GM19025 (cell line): ENCODE data around the gene CCDC102B.
"Not testable (repeated sequence)": the region's sequence is repeated elsewhere in the genome, so short reads cannot be mapped to it uniquely, and the experiment has no call there.

ENCODE experiments used
- ATAC-seq: cut with Tn5 transposase; IDR thresholded peaks from one replicate; pipeline ENCODE4 v1.9.1; 2021; ENCODE audit warnings: mild to moderate bottlenecking, low read depth, moderate library complexity; ENCODE audit not compliant: unreplicated experiment

The CCDC102B gene

DNA sequence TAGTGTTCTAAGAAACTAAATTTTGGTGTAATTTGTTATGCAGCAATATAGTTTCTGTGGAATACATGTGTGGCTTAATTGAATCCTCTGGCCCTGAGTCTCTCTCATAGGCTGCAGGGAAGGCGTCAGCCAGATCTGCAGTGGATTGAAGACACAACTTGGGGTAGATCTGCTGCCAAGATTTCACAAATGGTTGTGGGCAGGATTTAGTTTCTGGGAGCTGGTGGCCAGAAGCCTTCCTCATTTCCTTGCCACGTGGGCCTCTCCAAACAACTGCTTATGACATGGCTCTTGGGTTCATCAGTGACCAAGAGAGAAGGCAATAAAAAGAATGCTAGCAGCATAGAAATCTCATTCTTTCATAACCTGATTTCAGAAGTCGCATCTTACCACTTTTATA, 28.2 kb downstream of the CCDC102B start:
- ATAC-seq = no peak

DNA sequence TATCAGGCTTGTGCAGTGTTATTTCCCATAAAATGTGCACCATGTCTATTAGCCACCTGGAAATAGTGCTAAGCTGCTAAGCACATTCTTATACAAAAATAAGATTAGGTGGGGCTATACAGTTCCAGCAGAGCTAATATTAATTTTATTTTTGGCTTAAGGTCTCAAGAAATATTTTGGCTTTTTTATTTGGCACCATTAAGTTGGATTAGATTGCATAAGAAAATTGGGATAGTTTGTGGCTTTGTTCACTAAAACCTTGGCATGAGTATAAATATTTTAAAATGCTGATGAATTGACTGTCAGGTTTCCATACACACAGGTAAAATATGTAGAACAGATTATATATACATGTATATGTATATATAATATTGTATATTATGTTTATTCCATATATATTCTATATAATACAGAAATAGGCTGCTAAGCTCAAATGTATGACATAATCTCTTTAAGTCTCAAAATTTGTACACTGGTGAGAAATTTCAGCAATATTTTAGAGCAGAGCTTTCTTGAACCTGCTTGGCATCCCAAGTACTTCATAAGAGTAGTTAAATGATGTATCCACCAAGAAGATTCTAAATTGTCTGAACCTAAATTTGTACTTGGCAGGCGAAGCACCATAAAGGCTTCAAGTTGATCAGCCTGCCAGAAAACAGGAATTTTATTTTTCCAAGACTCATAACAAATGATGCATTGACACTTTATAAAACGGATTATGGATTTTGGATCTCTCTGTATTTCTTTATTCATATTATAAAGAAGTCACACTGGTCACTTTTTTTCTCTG, 32.6 kb downstream of the CCDC102B start:
- no peak for ATAC-seq

DNA sequence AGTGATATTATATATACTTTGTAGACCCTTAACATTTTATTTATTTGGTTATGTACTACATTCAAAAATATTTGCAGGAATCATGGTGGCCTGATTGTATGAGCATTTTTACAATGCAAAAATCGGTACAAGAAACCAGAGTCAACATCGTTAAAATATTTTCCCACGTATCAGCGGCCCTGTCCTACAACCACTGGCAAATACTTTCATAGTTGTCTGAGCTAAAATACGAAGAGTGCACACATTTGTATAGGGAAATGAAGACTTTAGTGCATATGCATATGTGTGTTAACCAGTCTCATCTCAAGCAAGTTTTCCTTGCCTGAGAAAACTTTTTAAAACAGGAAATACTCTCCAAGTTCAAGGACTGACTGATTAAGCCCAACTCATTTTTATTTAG, 35.9 kb downstream of the CCDC102B start:
- ATAC-seq = no peak

DNA sequence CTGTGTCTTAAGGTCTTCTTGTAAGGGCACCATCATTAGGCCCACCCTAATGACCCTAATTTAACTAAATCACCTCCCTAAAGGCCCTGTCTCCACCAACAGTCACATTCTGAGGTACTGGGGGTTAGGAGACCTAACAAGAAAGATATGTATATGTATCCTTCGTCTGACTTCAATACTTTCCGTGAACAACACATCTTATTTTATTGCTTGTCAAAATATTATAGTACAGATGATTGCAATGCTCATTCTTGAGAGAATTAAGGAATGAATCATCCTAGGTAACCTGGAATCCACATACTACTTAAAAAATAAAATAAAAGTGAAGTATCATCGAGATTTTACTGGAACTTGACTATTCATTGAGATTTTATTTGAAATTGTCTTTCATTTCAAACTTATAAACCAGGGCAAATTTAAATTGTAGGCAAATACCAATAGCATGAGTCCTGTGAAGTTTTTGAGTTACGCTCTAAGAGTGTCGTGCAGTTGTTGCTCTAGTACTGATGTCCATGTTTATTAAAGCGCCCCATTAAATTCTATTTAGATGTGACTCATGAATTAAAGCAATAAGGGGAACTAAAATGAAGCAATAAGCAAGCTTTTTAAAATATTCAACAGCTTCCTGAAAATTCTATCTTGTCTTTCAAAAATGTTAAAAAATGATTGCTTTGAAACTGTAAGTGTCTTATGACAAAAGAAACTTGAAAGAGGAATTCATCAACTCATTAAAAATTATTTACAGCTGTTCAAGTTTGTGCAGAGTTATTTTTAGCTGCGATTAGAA, 40.0 kb downstream of the CCDC102B start:
- no peak for ATAC-seq

DNA sequence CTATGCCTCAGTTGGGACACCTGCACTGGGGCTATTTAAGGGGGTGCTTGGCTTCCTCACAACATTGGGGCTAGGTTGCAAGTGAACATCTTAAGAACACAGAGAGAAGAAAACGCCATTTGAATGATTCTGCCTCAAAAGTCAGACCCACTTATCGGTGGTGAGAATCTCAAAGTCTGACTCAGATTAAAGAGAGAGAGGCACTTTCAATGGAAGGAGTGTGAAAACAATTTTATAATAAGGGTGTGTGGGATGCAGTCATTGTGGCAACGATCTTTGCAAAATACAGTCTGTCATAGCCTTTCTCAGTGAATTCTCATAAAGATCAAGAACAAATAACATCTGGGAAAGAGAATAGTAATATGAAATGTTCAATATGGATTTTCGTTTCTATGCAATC, 41.8 kb downstream of the CCDC102B start:
- no peak for ATAC-seq

DNA sequence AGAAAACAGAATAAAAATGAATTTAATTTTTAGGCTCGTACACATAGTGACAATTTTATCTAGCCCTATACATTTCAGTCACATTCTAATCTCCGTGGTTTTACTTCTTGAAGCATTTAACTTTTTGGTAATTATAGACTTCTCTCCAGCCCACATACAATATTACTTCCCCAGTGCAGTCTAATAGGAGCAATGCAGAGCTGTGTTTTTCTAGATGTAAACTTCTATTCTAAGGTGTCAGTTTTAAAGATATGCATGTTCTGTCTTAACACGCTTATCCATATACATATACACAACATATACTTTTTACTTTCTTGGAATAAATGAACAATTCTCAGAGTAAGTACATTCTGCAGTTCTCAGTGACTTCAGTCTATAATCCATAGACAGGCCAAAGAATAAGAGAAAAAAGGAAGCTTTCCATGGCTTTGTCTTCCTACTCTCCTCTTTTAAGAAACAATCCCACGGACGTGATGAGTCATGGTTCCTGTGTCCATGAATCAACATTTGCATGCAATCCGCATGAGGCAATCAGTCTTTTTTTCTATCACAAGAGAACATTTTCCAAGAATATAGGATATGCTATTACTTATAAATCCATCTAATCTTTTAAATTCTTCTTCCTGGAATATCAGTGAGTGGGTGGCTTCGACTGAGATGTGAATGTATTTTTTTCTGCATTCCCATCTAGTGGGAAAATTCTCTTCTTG, 42.8 kb downstream of the CCDC102B start:
- no peak for ATAC-seq

DNA sequence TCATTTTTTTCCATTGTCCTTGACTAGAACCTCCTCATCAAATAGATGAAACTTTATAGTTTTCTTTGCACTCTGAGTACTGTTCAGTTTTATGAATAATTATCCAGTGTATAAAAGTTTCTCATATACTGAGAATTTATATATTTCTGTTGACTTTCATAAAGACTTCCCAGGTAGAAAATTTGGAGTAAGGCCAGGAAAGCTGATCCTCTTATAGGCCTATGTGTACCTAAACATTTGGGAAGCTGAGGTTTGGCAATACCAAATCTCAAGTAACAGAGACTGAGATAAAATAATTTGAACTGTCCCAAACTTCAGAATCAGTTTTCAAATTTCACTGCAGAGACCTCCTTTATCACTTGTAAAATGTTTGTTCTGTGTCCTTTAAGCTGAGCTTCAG, 43.4 kb downstream of the CCDC102B start:
- no peak for ATAC-seq

DNA sequence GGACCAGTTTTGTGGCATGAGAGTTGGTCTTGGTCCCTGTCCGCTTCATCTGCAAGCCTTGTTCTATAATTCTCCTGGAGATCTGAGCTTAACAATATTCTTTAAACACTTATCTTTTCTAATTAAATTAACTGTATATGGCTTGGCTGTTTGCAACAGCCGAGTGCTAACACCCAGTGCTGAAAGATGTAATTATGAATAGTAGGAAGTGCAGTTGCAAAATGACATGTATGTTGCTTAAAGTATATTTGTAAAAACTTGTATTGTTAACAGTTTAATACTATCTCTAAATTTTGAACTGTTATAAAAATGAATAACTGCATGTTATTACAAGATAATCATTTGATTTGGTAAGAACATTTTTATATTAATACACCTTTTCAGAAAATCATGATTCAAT, 45.1 kb downstream of the CCDC102B start:
- ATAC-seq = no peak

DNA sequence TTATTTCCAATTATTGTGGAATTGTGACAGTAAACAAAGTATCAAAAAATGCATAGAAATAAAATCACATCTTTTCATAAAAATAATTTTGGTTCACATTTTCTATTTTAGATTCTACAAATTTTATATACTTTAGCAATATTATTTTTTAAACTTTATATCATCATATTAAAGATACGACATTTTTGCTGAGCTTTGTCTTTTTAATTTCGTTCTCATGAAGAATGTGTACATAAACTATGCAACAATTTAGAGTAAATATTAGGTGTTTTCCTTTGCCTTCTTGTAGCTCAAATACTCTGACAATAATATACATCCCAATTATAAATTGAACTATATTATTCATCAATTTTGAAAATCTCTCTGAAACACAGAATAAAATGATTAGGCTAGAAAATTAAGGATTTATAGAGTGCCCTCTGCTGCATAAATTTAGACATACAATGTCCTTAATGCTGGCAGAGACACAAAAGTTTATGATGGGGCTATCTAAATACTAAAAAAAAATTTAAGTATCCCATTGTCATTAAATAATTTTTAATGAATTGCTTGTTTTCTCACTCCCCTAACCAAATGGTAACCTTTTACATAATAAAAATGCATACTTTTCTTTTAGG, 45.7 kb downstream of the CCDC102B start:
- no peak for ATAC-seq

DNA sequence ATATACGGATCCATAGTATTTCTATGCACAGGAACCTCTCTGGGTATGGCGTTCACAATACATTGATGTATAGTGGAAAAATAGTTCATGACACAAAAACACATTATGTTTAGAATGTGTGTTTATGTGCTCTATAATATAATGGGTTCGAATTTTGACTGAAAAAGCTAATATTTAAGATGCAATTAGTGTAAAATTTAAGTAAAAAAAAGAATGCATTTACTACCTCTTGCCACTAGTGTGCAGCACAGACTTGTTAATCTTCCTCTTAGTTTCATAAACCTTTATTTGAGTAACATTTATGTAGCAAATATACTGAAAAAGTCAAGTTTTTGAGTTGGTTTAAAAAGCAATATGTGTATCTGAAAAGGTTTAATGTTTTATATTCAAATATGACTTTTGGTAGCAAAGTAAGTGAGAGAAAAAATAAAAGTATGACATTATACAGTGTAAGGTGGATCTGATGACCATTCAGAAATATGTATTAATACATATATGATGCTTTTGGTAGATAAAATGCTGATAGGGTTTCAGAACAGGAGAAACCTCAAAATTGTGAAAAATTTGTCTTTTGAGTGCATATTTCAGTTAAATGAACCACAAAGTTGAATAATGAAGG, 49.4 kb downstream of the CCDC102B start:
- no peak for ATAC-seq

DNA sequence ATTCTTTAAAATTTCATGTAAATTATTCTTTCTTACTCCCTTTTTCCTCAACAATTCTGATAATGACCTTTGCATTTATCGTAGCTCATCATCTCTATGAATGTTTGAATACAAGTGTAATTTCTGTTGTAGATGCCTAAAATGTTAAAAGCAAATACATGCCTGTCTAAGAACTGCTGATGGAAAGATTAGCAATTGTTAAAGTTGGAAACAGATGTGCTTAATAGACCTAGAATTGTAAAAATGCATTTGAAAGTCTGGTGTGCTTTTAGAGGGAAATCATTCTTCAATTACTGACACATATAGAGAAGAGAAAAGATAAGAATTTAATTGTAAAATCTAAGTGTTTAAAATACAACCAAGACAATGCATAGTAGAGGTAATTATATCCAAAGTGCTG, 50.4 kb downstream of the CCDC102B start:
- no peak for ATAC-seq

DNA sequence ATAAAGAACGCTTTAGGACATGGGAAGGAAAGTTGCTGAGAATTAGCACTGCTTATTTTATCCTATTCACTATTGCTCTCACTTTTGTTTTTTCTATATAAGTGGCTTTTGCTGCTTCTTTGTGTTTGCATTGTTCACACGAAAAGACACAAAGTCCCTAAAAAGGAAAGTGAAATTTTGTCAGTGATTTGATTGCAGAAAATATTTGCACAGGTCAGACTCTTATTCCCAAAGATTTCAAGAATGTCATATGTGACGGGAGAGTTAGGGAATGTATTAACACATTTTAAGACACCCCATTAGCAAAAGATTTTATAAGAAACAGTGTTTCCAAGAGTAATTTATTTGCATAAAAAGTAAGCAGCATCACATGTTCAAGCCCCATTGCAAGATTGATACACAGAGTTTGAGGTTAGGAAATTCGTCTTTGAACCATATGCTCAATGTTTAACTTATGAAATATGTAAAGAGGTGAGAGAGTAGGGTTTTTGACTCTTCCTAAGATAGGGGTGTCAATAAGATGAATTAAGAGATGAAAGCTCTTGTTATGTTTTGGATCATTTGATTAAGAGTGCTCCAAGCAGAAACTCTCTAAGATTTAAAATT, 57.0 kb downstream of the CCDC102B start:
- no peak for ATAC-seq

DNA sequence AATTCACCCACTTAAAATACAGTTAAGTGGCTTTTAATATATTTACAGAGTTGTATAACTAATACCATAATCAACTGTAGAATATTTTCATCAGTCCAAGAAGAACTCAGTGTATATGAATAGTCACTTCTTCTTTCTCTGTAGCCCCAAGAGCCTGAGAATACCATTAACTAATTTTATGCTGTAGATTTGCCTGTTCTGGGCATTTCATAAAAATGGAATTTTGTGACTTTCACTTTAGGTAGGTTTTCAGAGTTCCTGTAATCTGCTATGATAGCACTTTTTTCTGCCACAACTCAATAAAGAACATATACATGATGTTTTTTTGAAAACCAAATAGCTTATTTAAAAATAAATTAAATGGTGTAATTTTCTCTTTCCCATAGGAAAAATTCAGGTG, 57.6 kb downstream of the CCDC102B start:
- ATAC-seq = no peak

DNA sequence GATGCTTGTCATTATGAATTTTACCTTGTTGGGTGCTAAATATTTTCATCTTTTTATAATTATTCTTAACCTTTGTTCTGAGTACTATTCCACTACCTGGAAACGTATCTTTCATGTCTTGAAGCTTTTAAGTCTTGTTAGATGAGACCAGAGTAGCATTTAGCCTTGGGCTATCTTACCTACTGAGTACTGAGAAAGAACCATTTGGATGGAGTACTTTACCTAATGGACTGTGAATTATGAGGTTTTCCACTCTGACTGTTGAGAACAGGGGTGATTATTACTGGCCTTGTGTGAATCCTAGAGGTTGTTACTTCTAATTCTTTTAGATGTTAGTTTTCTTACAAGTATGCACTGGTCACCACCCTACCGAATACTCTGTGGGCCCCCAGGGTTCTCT, 63.5 kb downstream of the CCDC102B start:
- no peak for ATAC-seq

DNA sequence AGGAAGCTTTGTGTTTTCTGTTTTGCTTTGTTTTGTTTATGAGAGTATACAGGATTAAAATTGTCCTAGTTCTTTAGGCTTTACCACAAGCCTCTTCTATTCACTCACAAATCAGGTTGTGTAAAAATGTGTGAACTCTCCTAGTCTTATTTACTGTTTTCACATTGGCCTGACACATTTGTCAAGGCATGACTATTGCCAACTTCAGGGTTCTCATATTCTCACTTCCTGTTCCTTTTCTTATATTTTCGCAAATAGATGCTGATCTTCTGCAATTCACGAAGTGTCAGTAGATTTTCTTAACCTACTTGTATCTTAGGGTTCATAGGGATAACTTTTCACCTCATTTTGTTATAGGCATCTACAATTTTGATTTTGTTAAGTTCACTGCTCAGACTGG, 67.1 kb downstream of the CCDC102B start:
- no peak for ATAC-seq

DNA sequence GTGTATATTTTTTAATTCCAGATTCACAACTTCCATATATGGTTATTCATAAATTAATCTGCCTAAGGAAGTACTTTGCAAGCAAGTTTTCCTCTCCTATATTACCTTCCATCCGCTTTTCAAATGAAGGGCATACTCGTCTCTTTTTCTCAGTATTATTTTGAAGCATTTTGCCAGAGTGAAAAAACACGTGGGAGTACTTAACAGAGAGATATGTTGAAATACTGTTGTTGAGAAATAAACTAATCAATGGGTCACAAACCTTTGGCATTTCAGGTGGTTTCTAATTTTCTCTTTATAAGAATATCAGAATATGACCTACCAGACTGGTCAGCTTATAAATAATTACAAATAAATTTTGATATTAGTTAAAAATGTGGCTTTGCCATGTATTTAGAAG, 67.6 kb downstream of the CCDC102B start:
- ATAC-seq = no peak

DNA sequence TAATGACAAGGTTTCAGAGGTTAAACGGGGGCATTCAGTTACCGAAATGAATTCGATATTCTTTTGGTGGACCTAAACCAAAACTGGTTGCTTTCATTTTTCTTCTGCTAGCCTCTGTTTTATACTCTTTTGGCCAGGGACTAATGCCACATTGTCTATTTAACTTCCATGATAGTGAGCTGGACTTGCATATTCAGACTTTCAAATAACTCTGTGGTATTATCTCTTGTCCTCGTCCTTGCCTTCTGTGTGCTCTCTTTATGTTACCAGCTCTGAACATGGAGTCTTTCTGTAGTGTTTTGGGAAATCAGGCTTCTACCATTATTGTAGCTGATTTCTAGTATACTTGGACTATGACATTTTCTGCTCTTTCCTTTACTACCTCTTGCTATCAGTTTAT, 75.1 kb downstream of the CCDC102B start:
- no peak for ATAC-seq

DNA sequence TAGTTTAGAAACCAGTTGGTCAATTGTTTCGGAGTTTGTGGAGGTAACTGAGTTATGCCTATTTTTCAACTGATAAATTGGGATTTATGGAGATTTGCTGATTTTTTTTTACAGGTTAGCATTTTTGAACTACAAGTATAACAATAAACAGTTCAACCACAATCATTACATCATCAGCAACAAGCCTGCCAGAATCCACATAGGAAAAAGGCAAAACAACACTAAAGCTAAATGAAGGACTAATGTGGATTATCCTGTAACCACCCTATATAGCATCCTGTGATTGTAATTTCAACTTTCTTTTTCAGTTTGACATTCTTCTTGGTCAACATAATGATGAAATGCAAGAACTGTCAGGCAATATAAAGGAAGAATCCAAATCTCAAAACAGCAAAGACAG, 76.5 kb downstream of the CCDC102B start:
- no peak for ATAC-seq

DNA sequence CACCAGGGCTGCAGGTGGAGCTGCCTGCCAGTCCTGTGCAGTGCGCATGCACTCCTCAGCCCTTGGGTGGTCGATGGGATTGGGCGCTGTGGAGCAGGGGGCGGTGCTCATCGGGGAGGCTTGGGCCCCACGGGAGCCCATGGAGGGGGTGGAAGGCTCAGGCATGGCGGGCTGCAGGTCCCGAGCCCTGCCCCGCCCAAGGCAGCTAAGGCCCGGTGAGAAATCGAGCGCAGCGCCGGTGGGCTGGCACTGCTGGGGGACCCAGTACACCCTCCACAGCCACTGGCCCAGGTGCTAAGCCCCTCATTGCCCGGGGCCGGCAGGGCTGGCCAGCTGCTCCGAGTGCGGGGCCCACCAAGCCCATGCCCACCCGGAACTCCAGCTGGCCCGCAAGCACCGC, 82.1 kb downstream of the CCDC102B start:
- not testable (repeated sequence) for ATAC-seq

DNA sequence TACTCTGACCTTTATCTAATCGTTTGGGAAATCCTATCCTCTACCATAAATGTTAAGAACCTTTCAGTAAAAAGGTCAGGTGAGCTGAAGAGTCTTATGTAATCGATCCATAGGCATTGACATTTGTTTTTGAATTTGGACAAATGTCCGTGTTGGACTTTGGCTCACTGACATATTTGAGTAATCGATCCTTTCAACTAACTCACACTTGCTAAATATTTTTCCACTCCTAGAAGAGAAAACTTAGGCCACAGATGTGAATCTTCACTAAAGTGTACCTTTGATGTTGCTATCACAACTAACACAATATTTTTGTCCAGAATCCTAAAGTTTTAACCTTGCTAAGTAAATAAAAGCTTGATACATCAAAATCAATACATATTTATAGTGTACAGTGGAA, 89.5 kb downstream of the CCDC102B start:
- ATAC-seq = no peak
